Lower leg skin (tissue), 4 donors: ENCODE data around the gene DHRS13. TPM values are rescaled to one million over a fixed set of nuclear protein-coding genes. Genes with fewer than 3 reads are reported as not detected.

Experiments
- DNase-seq, 2 donors: peaks; one replicate each; pipeline ENCODE4 v3.0.0-alpha.2; 2019; ENCODE audit warnings: low spot score in 2 of 2
- H3K4me3 ChIP-seq: fragments of 200-600 bp; sonication (generic); 2 replicates; pipeline ENCODE4 v1.5.1; 2017; ENCODE audit warnings: mild to moderate bottlenecking, low read depth; ENCODE audit not compliant: poor library complexity, severe bottlenecking
- POLR2A ChIP-seq, 2 donors: fragments of 450-650 bp; IDR thresholded peaks; one replicate each; pipeline ENCODE4 v1.6.1; 2016 to 2017; ENCODE audit warnings: antibody characterized with exemption in 2 of 2, mild to moderate bottlenecking in 1 of 2, moderate library complexity in 1 of 2
- WGBS, 2 donors: methylation state at CpG; one replicate each; pipeline ENCODE4 v1.1.5; 2018; 5-methylcytosine and 5-hydroxymethylcytosine counted together
- intact Hi-C: fragments of 100-400 bp; cut with DNase I; formaldehyde crosslinking; loops from one replicate; pipeline ENCODE4 v1.15.0; 2023; ENCODE audit warnings: low total_unique reads
- total RNA-seq, 4 donors: library from RNA; depleted of rRNA; stranded (reverse); fragments of >200 nt; gene quantifications; one replicate each; pipeline ENCODE4 v1.1.0, GENCODE V29; 2016
- TF ChIP-seq, protein P1 (sequence below), 3 donors: fragments of 450-650 bp; IDR thresholded peaks; one replicate each; pipeline ENCODE4 v1.5.1; 2016; ENCODE audit warnings: antibody characterized with exemption in 3 of 3, mild to moderate bottlenecking in 3 of 3, moderate library complexity in 2 of 3

Gene DHRS13
- total RNA-seq, 4 donors from 2014 or later, result 19.2 to 22.9 (median 19.5) TPM

DNA sequence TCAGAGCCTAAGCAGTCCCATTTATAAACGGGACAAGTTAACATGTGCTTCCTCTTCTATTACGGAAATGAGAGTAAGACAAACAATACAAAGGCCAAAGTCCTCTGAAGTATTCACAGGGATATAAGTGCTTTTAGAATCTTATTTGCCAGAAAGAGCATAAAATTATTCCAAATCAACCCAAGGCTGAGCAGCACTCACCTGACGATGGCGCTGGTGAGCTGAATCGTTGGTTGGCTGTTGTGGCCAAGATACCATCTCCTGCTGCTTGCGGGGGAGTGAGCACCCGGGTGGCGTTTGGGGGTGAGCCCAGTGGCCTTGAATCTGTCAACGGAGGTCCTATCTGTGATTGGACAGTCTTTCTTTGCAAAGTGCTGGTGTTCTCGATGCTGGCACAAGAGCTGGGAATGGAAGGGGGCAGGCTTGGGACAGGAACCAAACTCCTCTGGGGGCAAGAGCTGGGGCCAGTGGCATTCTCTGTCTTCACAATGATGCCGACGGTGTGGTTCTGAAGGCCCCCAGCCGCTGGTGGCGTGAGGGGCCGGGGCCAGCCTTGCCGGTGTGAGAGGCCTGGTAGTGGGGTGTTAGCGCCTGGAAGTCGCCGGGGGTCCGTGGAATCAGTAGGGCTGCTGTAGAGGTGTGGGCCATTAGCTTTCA is 9.5 kb upstream of the DHRS13 start:
- intact Hi-C loops, result no loop called here
- TF ChIP-seq POLR2A (IDR thresholded peaks at IDR 0.05), result no peak
- TF ChIP-seq, protein P1, sequence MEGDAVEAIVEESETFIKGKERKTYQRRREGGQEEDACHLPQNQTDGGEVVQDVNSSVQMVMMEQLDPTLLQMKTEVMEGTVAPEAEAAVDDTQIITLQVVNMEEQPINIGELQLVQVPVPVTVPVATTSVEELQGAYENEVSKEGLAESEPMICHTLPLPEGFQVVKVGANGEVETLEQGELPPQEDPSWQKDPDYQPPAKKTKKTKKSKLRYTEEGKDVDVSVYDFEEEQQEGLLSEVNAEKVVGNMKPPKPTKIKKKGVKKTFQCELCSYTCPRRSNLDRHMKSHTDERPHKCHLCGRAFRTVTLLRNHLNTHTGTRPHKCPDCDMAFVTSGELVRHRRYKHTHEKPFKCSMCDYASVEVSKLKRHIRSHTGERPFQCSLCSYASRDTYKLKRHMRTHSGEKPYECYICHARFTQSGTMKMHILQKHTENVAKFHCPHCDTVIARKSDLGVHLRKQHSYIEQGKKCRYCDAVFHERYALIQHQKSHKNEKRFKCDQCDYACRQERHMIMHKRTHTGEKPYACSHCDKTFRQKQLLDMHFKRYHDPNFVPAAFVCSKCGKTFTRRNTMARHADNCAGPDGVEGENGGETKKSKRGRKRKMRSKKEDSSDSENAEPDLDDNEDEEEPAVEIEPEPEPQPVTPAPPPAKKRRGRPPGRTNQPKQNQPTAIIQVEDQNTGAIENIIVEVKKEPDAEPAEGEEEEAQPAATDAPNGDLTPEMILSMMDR (IDR thresholded peaks at IDR 0.05), result no peak
- whole genome bisulfite sequencing, 2 donors, result 80 to 81% methylated on average over 20 of the region's 20 CpGs
- no peak overlapping the region for H3K4me3 ChIP-seq
- DNase-seq, result no peak

- no peak overlapping the region for H3K4me3 ChIP-seq
- intact Hi-C loops, result no loop called here
- 90 to 93% methylated on average over 13 of the region's 13 CpGs for WGBS, 2 donors
- no peak for DNase-seq
- TF ChIP-seq, protein P1 (IDR thresholded peaks at IDR 0.05), result no peak
- TF ChIP-seq POLR2A (IDR thresholded peaks at IDR 0.05), result no peak
These were observed 8.6 kb upstream of the DHRS13 start for GRCh38 chr17:28911411-28912045.

GRCh38 chr17:28910534-28910933 is 7.7 kb upstream of the DHRS13 start:
- intact Hi-C loops, result no loop called here
- 84 to 100% methylated on average over 1 of the region's 1 CpG for WGBS, 2 donors
- DNase-seq, result no peak
- no peak overlapping the region for H3K4me3 ChIP-seq
- TF ChIP-seq POLR2A (IDR thresholded peaks at IDR 0.05), result no peak
- TF ChIP-seq, protein P1 (IDR thresholded peaks at IDR 0.05), result no peak

DNA sequence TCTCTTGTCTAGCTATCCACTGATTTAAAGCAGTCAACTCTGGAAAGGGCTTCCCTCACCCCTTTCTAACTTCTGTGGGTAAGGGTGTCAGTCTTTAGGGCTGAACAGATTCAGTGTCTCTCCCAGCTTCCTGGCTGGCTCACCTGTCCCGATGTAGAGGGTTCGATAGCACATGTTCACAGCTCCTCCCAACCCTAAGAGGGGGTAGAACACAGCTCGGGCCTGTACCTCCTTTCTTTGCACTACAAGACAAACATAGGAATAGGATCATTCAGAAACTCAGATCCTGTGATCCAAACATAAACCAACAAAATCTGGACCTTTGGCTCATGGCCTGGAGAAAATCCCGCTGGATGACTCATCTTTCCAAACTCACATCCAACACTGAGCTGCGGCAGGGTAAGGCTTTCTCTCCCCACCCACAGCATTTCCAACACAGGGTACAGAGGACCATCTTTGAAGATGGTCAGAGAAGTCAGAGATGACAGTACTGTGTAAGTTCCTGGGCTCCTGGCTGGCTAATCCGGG is 5.8 kb upstream of the DHRS13 start:
- WGBS, 2 donors, result 25 to 30% methylated on average over 6 of the region's 6 CpGs
- no peak overlapping the region for H3K4me3 ChIP-seq
- TF ChIP-seq, protein P1 (IDR thresholded peaks at IDR 0.05), result no peak
- no peak for TF ChIP-seq POLR2A (IDR thresholded peaks at IDR 0.05)
- intact Hi-C loops, result no loop called here
- DNase-seq, result peak; percentile 49 to 90

GRCh38 chr17:28907709-28908475 is 5.0 kb upstream of the DHRS13 start:
- intact Hi-C loops, result no loop called here
- 60 to 69% methylated on average over 3 of the region's 3 CpGs for WGBS, 2 donors
- DNase-seq, result no peak
- TF ChIP-seq, protein P1 (IDR thresholded peaks at IDR 0.05), result no peak
- TF ChIP-seq POLR2A (IDR thresholded peaks at IDR 0.05), result no peak
- H3K4me3 ChIP-seq, result no peak overlapping the region
